Measurements from ENCODE around the gene NDUFS3.
"Not testable (repeated sequence)": the region's sequence is repeated elsewhere in the genome, so short reads cannot be mapped to it uniquely, and the experiment has no call there.

- not testable (repeated sequence) for TF ChIP-seq MAX (IDR thresholded peaks at IDR 0.05; ENCODE audit: low read depth, low read length); POLR2A (IDR thresholded peaks at IDR 0.05; ENCODE audit: extremely low read depth, insufficient read length); CTCF (IDR thresholded peaks at IDR 0.05; ENCODE audit: low read depth, low read length); MYC (IDR thresholded peaks at IDR 0.05; ENCODE audit: low read depth, low read length)
Measured at GRCh38 chr11:47546274-47546673, 32.6 kb upstream of the NDUFS3 start.
